GM18861 (cell line): ENCODE measurements around the gene CCDC179.

Experiments
- ATAC-seq: cut with Tn5 transposase; IDR thresholded peaks from one replicate; pipeline ENCODE4 v1.9.1; 2021; ENCODE audit not compliant: unreplicated experiment

CCDC179 gene

GRCh38 chr11:22808571-22809197 lies 51.6 kb downstream of the CCDC179 start:
- ATAC-seq: no peak

GRCh38 chr11:22807855-22808570 lies 52.3 kb downstream of the CCDC179 start:
- peak; percentile 95 for ATAC-seq

GRCh38 chr11:22807391-22807790 lies 52.9 kb downstream of the CCDC179 start:
- no peak for ATAC-seq

- ATAC-seq: no peak
Observed at GRCh38 chr11:22802861-22803260, 57.4 kb downstream of the CCDC179 start.

- ATAC-seq: no peak
Observed at GRCh38 chr11:22800482-22800881, 59.8 kb downstream of the CCDC179 start.

GRCh38 chr11:22798901-22799300 lies 61.4 kb downstream of the CCDC179 start:
- no peak for ATAC-seq

GRCh38 chr11:22797047-22797446 lies 63.2 kb downstream of the CCDC179 start:
- no peak for ATAC-seq
